Activated CD8-positive, alpha-beta memory T cell treated with anti-CD3 and anti-CD28 coated beads, Interleukin-2, amount 50 U/mL, for 4 hours (primary cell): ENCODE results near the gene OSBP2.

Experiments used
- DNase-seq: peaks from one replicate; pipeline ENCODE4 v3.0.0-alpha.2; 2020

Gene OSBP2

GRCh38 chr22:30884211-30885000 lies 189.7 kb downstream of the OSBP2 start:
- no peak for DNase-seq

- no peak for DNase-seq
Observed at GRCh38 chr22:30885001-30885366, 190.3 kb downstream of the OSBP2 start.

- DNase-seq, result no peak
Observed at GRCh38 chr22:30885591-30885990, 190.9 kb downstream of the OSBP2 start.

- DNase-seq, result no peak
Observed at GRCh38 chr22:30887453-30887852, 192.8 kb downstream of the OSBP2 start.

GRCh38 chr22:30887861-30888260 lies 193.2 kb downstream of the OSBP2 start:
- DNase-seq, result no peak

- no peak for DNase-seq
Observed at GRCh38 chr22:30889268-30889995, 194.8 kb downstream of the OSBP2 start.

GRCh38 chr22:30889996-30890480 lies 195.4 kb downstream of the OSBP2 start:
- DNase-seq, result no peak

GRCh38 chr22:30890686-30891442 lies 196.2 kb downstream of the OSBP2 start:
- DNase-seq, result peak; percentile 34

GRCh38 chr22:30891443-30891755 lies 196.7 kb downstream of the OSBP2 start:
- no peak for DNase-seq

GRCh38 chr22:30891781-30892180 lies 197.1 kb downstream of the OSBP2 start:
- no peak for DNase-seq

GRCh38 chr22:30892286-30892685 lies 197.6 kb downstream of the OSBP2 start:
- no peak for DNase-seq

- no peak for DNase-seq
Observed at GRCh38 chr22:30892731-30893221, 198.1 kb downstream of the OSBP2 start.

- no peak for DNase-seq
Observed at GRCh38 chr22:30893434-30894370, 199.0 kb downstream of the OSBP2 start.

GRCh38 chr22:30894371-30894740 lies 199.7 kb downstream of the OSBP2 start:
- DNase-seq, result no peak

GRCh38 chr22:30902496-30903357 lies 208.1 kb downstream of the OSBP2 start:
- DNase-seq, result no peak

- no peak for DNase-seq
Observed at GRCh38 chr22:30903876-30904460, 209.3 kb downstream of the OSBP2 start.

GRCh38 chr22:30905696-30906341 lies 211.1 kb downstream of the OSBP2 start:
- no peak for DNase-seq

- DNase-seq, result no peak
Observed at GRCh38 chr22:30906411-30906810, 211.7 kb downstream of the OSBP2 start.

GRCh38 chr22:30906946-30907345 lies 212.3 kb downstream of the OSBP2 start:
- DNase-seq, result no peak

- no peak for DNase-seq
Observed at GRCh38 chr22:30908051-30908461, 213.4 kb downstream of the OSBP2 start.
